ENCODE measurements around the gene PER1. TPM values are rescaled to one million over a fixed set of nuclear protein-coding genes. Genes with fewer than 3 reads are reported as not detected.

The PER1 gene
- total and polyA plus RNA-seq, 2 of the 13 experiments (the other 11 are each of a cell fraction or from before 2014, with no cell fraction given), result 2.6 to 3.6 TPM

GRCh38 chr17:8162997-8163977, 11.1 kb upstream of the PER1 start (continued):
- no peak for TF ChIP-seq ATF2 (CRISPR knock-in tag; IDR thresholded peaks at IDR 0.05)
- TF ChIP-seq ZNF83 (CRISPR knock-in tag; IDR thresholded peaks at IDR 0.05; ENCODE audit: borderline replicate concordance), result 0 out of 2 replicates have a peak, but pooled peaks have one; percentile 11
- peak; percentile 49; the same call in 1 of the 2 replicates for TF ChIP-seq ZNF607 (CRISPR knock-in tag; IDR thresholded peaks at IDR 0.05; ENCODE audit: borderline replicate concordance)
- no peak for TF ChIP-seq HHEX (CRISPR knock-in tag; IDR thresholded peaks at IDR 0.05)
- TF ChIP-seq HOXA5 (CRISPR knock-in tag; IDR thresholded peaks at IDR 0.05), result no peak
- TF ChIP-seq KDM4B (CRISPR knock-in tag; IDR thresholded peaks at IDR 0.05), result 0 out of 2 replicates have a peak, but pooled peaks have one; percentile 11
- TF ChIP-seq E2F2 (CRISPR knock-in tag; IDR thresholded peaks at IDR 0.05; ENCODE audit: borderline replicate concordance), result 0 out of 2 replicates have a peak, but pooled peaks have one; percentile 16
- TF ChIP-seq SIN3A (IDR thresholded peaks at IDR 0.05; ENCODE audit: borderline replicate concordance, low read depth, low read length), result 0 out of 2 replicates have a peak, but pooled peaks have one; percentile 20
- TF ChIP-seq MAX (IDR thresholded peaks at IDR 0.05), result peak; percentile 39
- TF ChIP-seq MAZ (IDR thresholded peaks at IDR 0.05; ENCODE audit: borderline replicate concordance, low read depth, low read length), result no peak
- peak; percentile 57 for TF ChIP-seq MAZ (CRISPR knock-in tag; IDR thresholded peaks at IDR 0.05; ENCODE audit: low read depth)
- TF ChIP-seq ZC3H13 (CRISPR knock-in tag; IDR thresholded peaks at IDR 0.05), result no peak
- no peak for TF ChIP-seq ELF1 (CRISPR knock-in tag; IDR thresholded peaks at IDR 0.05)
- no peak for TF ChIP-seq TRIM22 (IDR thresholded peaks at IDR 0.05)
- no peak for TF ChIP-seq ETV5 (CRISPR knock-in tag; IDR thresholded peaks at IDR 0.05; ENCODE audit: borderline replicate concordance)
- no peak for TF ChIP-seq ZNF496 (CRISPR knock-in tag; IDR thresholded peaks at IDR 0.05; ENCODE audit: insufficient replicate concordance)
- no peak for TF ChIP-seq DPF2 (CRISPR knock-in tag; IDR thresholded peaks at IDR 0.05; ENCODE audit: borderline replicate concordance, low read depth)
- TF ChIP-seq SALL1 (CRISPR knock-in tag; IDR thresholded peaks at IDR 0.05), result 0 out of 2 replicates have a peak, but pooled peaks have one; percentile 6
- TF ChIP-seq ZFP36L1 (CRISPR knock-in tag; IDR thresholded peaks at IDR 0.05), result 0 out of 2 replicates have a peak, but pooled peaks have one; percentile 45

Data from HepG2 (cell line).